H1 (cell line): Measurements from ENCODE around the gene BCKDHA.

Source experiments
- ATF2 ChIP-seq: IDR thresholded peaks from 2 replicates; pipeline ENCODE4 v1.6.1; 2012; ENCODE audit warnings: low read length, inconsistent platforms
- CTCF ChIP-seq, 3 experiments: IDR thresholded peaks; 1 replicate in 2 of 3; 2 replicates in 1 of 3; pipeline versions ENCODE4 v1.5.1 to v1.6.1; 2011; ENCODE audit warnings: low read length in 3 of 3, mild to moderate bottlenecking in 3 of 3, inconsistent platforms in 2 of 3, low read depth in 1 of 3, moderate library complexity in 1 of 3; ENCODE audit not compliant: insufficient read depth in 1 of 3; ENCODE audit errors: control extremely low read depth in 1 of 3
- GTF2F1 ChIP-seq: IDR thresholded peaks from 2 replicates; pipeline ENCODE4 v1.6.1; 2012; ENCODE audit warnings: low read depth, low read length, improper control_type of control experiment, borderline replicate concordance
- POLR2A ChIP-seq, 2 experiments: IDR thresholded peaks; 1 replicate in 1 of 2; 2 replicates in 1 of 2; pipeline ENCODE4 v1.6.1; 2011; ENCODE audit warnings: low read depth in 2 of 2, low read length in 2 of 2, mild to moderate bottlenecking in 2 of 2; ENCODE audit errors: control extremely low read depth in 1 of 2

GRCh38 chr19:41364524-41365391, 32.9 kb upstream of the BCKDHA start:
- no peak for TF ChIP-seq POLR2A (IDR thresholded peaks at IDR 0.05; ENCODE audit: control extremely low read depth in 1 of 2, low read depth in 2 of 2, low read length in 2 of 2)
- TF ChIP-seq ATF2, result no peak
- TF ChIP-seq GTF2F1, result no peak
- no peak for TF ChIP-seq CTCF (IDR thresholded peaks at IDR 0.05; ENCODE audit: control extremely low read depth in 1 of 3, insufficient read depth in 1 of 3, low read depth in 1 of 3, low read length in 3 of 3)
